Astrocyte (in vitro differentiated cells and primary cell): ENCODE results near the gene ELP4.

Experiments
- CTCF ChIP-seq: IDR thresholded peaks from 2 replicates; pipeline ENCODE4 v1.5.1; 2011; ENCODE audit warnings: low read depth, mild to moderate bottlenecking, inconsistent platforms, low read length, moderate library complexity; ENCODE audit not compliant: insufficient read depth
- EZH2 ChIP-seq: IDR thresholded peaks from 2 replicates; pipeline ENCODE4 v1.6.1; 2012; ENCODE audit warnings: mild to moderate bottlenecking, low read length, inconsistent platforms; ENCODE audit not compliant: insufficient read depth

- TF ChIP-seq CTCF (no peak), EZH2 (no peak)
These were observed 299.9 kb downstream of the ELP4 start for GRCh38 chr11:31809541-31809856.
